Neural progenitor cell (in vitro differentiated cells): Measurements from ENCODE around the gene KISS1.

Experiments used
- EZH2 ChIP-seq: fragments of 200-600 bp; sonication (generic); IDR thresholded peaks from 2 replicates; pipeline ENCODE4 v1.6.1; 2017; ENCODE audit warnings: antibody characterized with exemption, mild to moderate bottlenecking, moderate library complexity
- EZH2phosphoT487 ChIP-seq: fragments of 200-600 bp; sonication (generic); IDR thresholded peaks from 2 replicates; pipeline ENCODE4 v1.6.1; 2017; ENCODE audit warnings: antibody characterized with exemption
- TF ChIP-seq, protein P1 (sequence below): fragments of 200-600 bp; sonication (generic); IDR thresholded peaks from 2 replicates; pipeline ENCODE4 v1.5.1; 2017; ENCODE audit warnings: antibody characterized with exemption, mild to moderate bottlenecking

DNA sequence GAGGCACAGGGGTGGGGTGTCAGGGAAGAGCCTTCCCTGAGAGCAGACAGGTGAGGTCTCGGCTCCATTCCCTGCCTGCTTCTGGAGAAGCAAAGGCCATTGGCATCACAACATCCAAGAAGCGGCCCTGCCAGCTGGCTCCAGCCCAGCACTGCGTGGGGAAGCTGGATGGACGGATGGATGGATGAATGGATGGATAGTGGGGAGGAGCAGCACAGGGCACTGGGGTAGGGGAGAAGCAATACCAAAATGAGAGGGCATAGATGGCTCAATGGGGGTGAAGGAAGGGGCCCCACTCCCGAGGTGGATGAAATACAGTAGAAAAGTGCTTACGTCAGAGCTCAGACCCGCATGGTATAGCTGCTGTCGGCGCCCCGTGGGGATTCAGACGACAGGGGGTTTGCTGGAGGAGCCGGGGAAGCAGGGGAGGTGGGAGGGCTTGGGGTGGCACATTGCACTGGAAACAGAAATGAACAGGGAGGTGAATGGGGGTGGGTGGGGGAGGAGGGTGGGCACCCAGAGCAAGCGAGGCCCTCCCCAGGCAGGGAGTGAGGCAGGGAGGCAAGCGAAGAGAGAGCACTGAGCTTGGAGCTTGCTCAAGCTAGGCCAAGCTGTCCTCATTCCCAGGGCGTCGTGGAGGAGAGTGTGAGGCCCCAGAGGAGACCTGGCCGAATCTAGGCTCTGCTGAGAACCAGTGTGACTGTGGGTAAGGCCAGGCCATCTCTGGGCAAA lies 27.0 kb upstream of the KISS1 start:
- TF ChIP-seq, protein P1, sequence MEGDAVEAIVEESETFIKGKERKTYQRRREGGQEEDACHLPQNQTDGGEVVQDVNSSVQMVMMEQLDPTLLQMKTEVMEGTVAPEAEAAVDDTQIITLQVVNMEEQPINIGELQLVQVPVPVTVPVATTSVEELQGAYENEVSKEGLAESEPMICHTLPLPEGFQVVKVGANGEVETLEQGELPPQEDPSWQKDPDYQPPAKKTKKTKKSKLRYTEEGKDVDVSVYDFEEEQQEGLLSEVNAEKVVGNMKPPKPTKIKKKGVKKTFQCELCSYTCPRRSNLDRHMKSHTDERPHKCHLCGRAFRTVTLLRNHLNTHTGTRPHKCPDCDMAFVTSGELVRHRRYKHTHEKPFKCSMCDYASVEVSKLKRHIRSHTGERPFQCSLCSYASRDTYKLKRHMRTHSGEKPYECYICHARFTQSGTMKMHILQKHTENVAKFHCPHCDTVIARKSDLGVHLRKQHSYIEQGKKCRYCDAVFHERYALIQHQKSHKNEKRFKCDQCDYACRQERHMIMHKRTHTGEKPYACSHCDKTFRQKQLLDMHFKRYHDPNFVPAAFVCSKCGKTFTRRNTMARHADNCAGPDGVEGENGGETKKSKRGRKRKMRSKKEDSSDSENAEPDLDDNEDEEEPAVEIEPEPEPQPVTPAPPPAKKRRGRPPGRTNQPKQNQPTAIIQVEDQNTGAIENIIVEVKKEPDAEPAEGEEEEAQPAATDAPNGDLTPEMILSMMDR, result no peak
- no peak for TF ChIP-seq EZH2
- TF ChIP-seq EZH2phosphoT487, result no peak
